ENCODE measurements around the gene TEPSIN.

The TEPSIN gene

DNA sequence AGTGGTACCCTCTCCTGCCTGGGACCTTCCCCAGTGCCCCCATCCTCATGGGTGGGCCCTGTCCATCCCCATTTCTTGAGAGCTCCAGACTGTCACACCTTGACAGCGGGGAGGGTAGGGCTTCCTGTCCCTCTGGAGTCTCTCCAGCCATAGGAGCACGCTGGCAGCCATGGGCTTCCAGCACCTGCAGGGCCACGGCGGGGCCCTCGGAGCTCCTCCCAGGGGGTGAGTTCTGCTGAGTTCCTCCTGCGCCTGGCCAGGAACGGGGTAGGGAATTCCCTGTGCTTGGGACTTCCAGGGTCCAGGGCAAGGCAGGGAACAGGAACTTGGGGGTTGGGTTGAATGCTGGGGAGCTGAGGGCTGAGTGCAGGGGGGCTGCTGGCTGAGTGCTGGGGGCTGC is 49.8 kb downstream of the TEPSIN start:
- no peak overlapping the region for H3K4me3 ChIP-seq (ENCODE audit: low read depth, low read length)

DNA sequence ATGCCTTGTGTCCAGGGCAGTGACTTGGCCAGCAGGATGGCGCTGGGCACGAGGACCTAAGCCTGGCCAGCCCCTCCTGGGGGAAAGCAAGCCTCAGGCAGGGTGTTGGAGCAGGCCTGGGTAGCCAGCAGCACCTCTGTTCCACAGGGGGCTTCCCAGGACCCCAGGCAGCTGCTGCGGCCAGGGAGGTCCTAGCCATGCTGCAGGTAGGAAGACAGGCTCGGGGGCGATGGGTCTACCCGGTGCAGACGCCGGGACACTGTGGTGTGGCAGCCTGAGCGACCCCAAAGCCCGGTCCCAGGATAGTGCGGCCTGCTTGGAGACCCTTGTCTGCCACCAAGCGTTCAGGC is 50.4 kb downstream of the TEPSIN start:
- no peak overlapping the region for H3K4me3 ChIP-seq (ENCODE audit: low read depth, low read length)

DNA sequence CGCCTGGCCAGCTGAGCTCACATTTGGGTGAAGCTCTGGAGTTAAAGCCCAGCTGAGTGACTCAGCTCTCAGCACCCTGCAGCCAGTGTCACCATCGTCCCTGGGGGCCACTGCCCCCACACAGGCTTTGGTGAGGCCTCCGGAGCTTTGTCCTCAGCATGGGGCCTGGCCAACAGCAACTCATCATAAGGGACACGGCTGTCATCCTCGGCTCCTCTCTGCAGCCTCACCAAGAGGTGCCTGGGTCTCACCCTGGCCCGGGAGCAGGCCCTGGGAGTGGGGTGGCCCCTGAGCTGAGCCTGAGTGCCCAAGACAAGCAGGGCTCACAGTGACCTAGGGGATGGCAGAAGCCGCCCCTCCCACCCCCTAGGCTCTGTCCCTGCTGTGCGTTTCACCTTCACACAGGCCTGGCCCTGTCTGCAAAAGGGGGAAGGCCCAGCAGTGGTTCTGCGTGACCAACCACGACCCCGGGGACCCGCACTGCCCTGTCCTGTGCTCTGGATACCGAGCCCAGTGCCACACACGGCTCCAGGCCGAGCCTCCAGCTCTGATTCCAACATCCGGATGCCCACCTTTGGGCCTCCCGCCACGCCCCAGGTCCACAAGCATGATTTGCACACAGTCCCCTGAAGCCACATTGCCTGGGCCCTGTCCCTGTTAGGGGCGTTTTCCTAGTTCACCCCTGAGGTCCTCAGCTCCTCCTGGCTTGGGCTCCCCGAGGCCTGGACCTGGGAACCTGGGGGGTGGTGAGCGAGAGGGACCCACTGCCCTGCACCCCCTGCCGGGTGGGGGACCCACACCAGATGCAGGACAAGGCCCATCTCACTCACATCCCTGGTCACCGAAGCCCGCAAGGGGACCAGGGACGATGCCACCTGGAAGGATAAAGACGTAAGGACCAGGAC is 51.0 kb downstream of the TEPSIN start:
- H3K4me3 ChIP-seq (ENCODE audit: low read depth, low read length) = no peak overlapping the region

DNA sequence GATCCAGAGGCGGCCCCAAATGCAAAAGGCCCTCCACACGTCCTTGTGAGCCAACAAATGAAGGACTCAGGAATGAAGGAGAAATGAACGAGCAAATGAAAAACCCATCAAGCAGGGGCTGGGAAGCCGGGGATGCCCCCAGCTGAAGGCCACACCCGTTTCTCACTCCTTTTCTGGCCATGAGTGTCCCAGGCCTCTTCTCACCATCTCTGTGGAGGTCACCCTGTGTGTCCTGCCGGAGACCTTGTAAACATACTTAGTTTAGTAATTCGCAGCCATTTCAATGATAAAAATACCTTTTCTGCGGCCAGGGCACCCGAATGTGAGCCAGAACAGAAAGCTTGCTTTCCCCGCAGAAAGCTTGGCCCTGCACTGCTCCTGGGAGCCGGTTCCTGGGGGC is 51.7 kb downstream of the TEPSIN start:
- H3K4me3 ChIP-seq (ENCODE audit: low read depth, low read length) = no peak overlapping the region

DNA sequence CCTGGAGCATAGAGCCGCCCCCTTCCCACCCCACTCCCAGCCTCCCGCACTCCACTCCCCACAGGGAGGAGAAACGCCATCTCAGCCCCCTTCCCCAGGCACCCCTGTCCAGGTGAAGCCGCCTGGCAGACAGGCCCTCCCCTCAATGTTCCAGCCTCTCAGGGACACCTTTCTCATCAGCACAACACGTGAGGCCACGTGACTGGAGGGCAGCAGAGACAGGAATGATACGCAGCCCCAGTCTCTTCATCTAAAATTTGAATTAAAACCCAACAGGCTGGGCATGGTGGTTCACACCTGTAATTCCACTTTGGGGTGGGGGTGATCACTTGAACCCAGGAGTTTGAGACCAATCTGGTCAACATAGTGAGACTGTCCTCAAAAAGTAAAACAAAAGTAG is 52.7 kb downstream of the TEPSIN start:
- no peak overlapping the region for H3K4me3 ChIP-seq (ENCODE audit: low read depth, low read length)

DNA sequence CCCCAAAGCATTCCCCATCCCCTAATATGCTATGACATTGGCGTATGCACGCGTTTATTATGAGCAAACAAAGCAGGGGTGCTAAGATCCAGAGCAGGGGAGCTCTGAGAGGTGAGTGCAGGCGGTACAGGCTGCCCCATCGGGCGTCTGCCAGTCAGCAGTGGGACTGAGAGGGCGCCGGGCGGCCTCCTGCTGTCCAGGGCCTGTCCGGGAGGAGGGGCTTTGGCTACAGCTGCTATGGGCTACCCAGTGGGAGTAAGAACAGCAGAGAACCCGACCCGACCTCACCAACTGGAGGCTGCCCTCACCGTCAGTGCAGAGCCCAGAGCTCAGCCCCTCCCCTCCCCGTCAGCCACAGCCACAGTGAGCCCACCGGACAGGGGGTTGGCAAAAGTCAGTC is 54.3 kb downstream of the TEPSIN start:
- H3K4me3 ChIP-seq (ENCODE audit: low read depth, low read length) = no peak overlapping the region

DNA sequence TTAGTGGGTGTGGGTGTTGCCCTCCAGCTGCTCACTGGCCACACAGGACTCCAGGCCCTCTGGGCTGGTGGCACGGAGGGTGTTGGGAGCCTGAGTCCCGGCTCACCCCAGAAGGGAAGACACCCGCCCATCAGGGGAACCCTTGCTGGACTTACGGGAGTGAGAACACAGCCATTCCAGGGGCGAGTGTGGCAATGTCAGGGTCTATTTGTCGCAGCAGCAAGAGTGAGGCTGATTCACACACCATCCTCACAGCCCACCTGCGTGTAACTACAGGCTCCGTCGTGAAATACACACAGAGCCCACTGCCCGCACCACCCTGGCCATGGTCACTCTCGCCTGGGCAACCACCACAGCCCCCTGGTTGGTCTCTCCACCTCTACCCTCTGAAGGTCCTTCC is 55.0 kb downstream of the TEPSIN start:
- no peak overlapping the region for H3K4me3 ChIP-seq (ENCODE audit: low read depth, low read length)

DNA sequence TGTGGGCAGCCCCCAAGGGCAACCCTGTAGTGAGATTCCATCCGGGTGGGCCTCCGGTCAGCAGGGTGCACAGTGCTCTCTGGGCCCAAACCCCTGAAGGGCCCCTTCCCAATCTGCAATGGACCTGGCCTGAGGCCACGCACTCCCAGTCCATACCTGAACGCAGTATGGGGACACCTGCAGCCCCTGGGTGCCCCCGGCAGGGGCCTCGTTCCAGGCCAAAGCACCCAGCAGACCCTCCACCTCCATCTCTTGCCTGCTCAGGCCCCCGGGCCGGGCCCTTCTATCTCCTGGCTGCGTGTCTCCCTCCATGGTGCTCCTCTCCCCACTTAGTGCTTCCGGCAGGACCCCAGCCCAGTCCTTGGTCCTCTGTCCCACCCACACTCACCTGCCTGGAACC is 55.5 kb downstream of the TEPSIN start:
- no peak overlapping the region for H3K4me3 ChIP-seq (ENCODE audit: low read depth, low read length)

DNA sequence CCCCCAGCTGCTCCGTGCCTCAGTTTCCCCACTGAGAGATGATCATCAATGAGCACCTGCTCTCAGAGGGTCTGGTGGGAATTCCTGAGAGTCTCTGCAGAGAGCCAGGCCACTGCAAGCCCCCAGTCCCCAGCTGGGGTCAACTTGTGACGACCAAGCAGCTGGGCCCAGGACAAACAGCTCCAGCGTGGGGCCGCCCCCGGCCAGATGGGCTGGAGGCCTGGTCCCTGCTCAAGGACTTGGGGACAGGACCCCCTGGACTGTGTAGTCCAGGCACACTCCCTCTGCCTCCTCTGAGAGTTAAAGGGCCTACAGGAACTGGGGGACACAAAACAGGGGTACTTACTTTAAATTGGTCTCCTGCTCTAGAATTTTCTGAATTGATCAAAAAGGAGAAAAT is 56.3 kb downstream of the TEPSIN start:
- no peak overlapping the region for H3K4me3 ChIP-seq (ENCODE audit: low read depth, low read length)

DNA sequence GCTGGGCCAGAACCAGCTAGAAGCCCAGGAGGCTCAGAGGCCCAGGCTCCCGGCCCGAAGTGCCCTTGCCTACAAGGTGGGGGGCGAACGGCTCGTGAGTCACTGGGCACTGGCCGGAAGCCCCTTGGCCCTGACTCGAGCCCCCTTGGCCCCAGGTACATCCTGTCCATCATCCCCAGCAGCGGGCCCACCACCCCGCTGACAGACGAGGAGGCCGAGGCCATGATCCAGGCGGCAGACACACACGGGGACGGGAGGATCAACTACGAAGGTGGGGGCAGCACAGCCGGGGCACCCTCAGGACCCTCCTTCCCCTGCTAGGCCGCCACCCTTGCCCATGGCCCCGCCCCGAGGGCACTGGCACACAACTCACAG is 57.1 kb downstream of the TEPSIN start:
- no peak overlapping the region for H3K4me3 ChIP-seq (ENCODE audit: low read depth, low read length)

DNA sequence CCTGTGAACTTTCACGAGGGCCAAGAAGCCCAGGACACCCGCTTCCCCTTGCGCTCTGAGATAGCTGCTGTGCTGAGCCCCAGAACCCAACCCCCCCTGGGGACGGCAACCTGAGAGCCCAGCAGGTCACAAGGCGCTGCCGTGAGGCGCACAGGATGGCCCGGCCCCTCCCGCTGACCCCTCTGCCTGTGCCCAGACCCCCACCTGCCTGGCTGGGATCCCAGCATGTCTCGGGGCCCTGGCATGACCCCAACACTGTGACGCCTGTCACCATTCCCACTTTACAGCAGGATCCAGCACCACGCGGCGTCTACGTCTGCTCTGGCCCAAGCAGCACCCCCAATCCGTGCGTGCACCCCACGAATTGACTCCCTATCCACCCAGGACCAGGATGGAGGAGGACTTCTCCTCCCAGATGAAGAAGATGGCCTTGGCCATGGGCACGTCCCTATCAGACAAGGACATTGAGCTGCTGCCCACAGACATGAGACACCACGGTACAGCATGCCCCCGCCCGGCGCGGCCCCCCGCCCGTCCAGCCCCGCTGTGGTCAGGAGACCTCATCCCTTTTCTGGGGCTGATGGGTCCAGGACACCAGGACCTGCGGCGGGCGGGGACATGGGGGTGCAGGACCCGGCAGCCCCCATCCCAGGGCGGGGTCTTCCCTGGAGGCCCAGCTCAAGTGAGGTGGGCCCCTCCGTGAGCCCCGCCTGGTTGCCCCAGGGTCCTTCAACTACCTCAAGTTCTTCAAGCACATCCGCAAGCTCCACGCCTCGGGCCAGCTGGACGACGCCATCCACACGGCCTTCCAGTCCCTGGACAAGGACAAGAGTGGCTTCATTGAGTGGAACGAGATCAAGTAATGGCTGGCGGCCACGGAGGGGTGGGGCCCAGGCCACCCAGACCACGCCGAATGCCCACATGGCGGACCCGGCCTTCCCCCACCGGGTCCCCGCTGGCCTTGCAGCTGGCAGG is 57.7 kb downstream of the TEPSIN start:
- H3K4me3 ChIP-seq (ENCODE audit: low read depth, low read length) = no peak overlapping the region

DNA sequence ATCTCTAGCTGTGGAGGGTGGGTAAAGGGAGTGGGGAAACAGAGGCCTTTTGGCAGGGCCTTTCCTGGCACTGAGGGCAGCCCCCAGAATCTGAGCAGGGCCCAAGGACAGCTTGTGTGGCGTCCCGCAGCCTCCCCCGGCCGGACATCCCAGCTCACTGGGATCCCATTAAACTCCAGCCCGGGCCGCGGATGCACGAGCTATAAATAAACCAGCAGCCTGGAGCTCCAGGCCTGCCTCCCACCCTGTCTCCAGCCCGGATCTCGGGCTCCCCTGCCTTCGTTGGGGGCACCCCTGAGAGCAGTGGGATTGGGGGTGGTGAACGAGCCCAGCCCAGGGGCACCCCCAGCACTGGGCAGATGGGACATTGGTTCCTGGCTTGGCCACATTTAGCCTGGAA is 59.0 kb downstream of the TEPSIN start:
- no peak overlapping the region for H3K4me3 ChIP-seq (ENCODE audit: low read depth, low read length)

DNA sequence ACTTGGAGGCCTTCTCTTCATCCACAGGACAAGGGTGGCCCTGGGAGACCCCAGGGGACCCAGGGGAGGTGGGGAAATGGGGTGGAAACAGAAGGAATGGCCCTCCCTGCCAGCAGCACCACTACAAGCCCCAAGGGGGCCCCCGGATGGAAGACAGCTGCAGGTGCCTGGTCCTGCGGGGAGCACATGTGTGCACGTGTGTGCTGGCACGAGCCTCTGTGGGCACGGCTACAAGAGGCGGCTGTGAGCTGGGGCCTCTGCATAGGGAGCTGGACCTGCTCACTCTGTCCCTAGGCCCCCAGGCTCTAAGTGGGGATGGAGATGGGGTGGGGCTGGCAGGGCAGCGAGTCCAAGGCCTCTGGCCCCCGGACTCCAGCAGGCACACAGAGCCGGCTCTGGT is 59.6 kb downstream of the TEPSIN start:
- H3K4me3 ChIP-seq (ENCODE audit: low read depth, low read length) = no peak overlapping the region

Measured in iPS-11a (cell line).